GM23338 (cell line): ENCODE results near the gene ATCAY. TPM values are rescaled to one million over a fixed set of nuclear protein-coding genes. Genes with fewer than 3 reads are reported as not detected.

Experiments
- ATAC-seq: fragments of 200-7000 bp; cut with Tn5 transposase; 3 replicates; pipeline ENCODE4 v1.9.1; 2020
- DNase-seq: peaks from one replicate; pipeline ENCODE4 v3.0.0-alpha.2; 2015; ENCODE audit warnings: low spot score
- H2AFZ ChIP-seq: fragments of 200-600 bp; sonication (generic); 2 replicates; pipeline ENCODE4 v1.8.0; 2016; ENCODE audit warnings: antibody characterized with exemption, mild to moderate bottlenecking, moderate library complexity
- H3F3A ChIP-seq: fragments of 200-600 bp; sonication (generic); replicated peaks from 2 replicates; pipeline ENCODE4 v1.8.0; 2017; ENCODE audit warnings: antibody characterized with exemption, mixed run types, low read depth
- H3K27ac ChIP-seq: fragments of 200-600 bp; sonication (generic); 2 replicates; pipeline ENCODE4 v1.6.1; 2016; ENCODE audit warnings: low read depth
- H3K27me3 ChIP-seq: fragments of 200-600 bp; sonication (generic); 2 replicates; pipeline ENCODE4 v1.8.0; 2016; ENCODE audit warnings: mild to moderate bottlenecking, mixed run types, moderate library complexity; ENCODE audit not compliant: insufficient read depth
- H3K36me3 ChIP-seq: fragments of 200-600 bp; sonication (generic); 2 replicates; pipeline ENCODE4 v1.8.0; 2016; ENCODE audit warnings: mild to moderate bottlenecking; ENCODE audit not compliant: insufficient read depth
- H3K4me1 ChIP-seq: fragments of 200-600 bp; sonication (generic); 2 replicates; pipeline ENCODE4 v1.8.0; 2016; ENCODE audit warnings: mild to moderate bottlenecking, moderate library complexity; ENCODE audit not compliant: insufficient read depth
- H3K4me2 ChIP-seq: fragments of 200-600 bp; sonication (generic); 2 replicates; pipeline ENCODE4 v1.7.1; 2017; ENCODE audit warnings: mixed run types
- H3K4me3 ChIP-seq: fragments of 200-600 bp; sonication (generic); 2 replicates; pipeline ENCODE4 v1.6.1; 2016; ENCODE audit warnings: mixed run types
- H3K79me2 ChIP-seq: fragments of 200-600 bp; sonication (generic); replicated peaks from 2 replicates; pipeline ENCODE4 v1.8.0; 2017; ENCODE audit warnings: mild to moderate bottlenecking; ENCODE audit not compliant: insufficient read depth
- H3K9me2 ChIP-seq: fragments of 200-600 bp; sonication (generic); 2 replicates; pipeline ENCODE4 v1.8.0; 2017; ENCODE audit not compliant: insufficient read depth
- H4K20me1 ChIP-seq: fragments of 200-600 bp; sonication (generic); replicated peaks from 2 replicates; pipeline ENCODE4 v1.8.0; 2017; ENCODE audit warnings: mild to moderate bottlenecking; ENCODE audit not compliant: insufficient read depth
- H3K27ac Mint-ChIP-seq: 2 replicates; pipeline ENCODE4 v1.8.0; 2020; ENCODE audit warnings: inconsistent platforms, mild to moderate bottlenecking, moderate library complexity, mixed read lengths
- H3K27me3 Mint-ChIP-seq: 3 replicates; pipeline ENCODE4 v1.8.0; 2022; ENCODE audit warnings: low read depth, mild to moderate bottlenecking, moderate library complexity, mixed read lengths, inconsistent platforms; ENCODE audit not compliant: insufficient read depth, poor library complexity
- H3K36me3 Mint-ChIP-seq: 3 replicates; pipeline ENCODE4 v1.8.0; 2021; ENCODE audit warnings: low read depth, mild to moderate bottlenecking, inconsistent platforms, moderate library complexity, mixed read lengths
- H3K4me1 Mint-ChIP-seq: 3 replicates; pipeline ENCODE4 v1.8.0; 2020; ENCODE audit warnings: mild to moderate bottlenecking, inconsistent platforms, mixed read lengths
- H3K4me3 Mint-ChIP-seq: 3 replicates; pipeline ENCODE4 v1.8.0; 2021; ENCODE audit warnings: moderate library complexity, mild to moderate bottlenecking, inconsistent platforms, mixed read lengths
- H3K9me3 Mint-ChIP-seq: 3 replicates; pipeline ENCODE4 v1.8.0; 2020; ENCODE audit warnings: moderate library complexity, mild to moderate bottlenecking, inconsistent platforms, mixed read lengths
- EZH2 ChIP-seq: fragments of 200-600 bp; sonication (generic); IDR thresholded peaks from one replicate; pipeline ENCODE4 v1.8.0; 2017; ENCODE audit warnings: antibody characterized with exemption, mild to moderate bottlenecking, low read depth; ENCODE audit not compliant: unreplicated experiment
- EZH2phosphoT487 ChIP-seq: fragments of 200-600 bp; sonication (generic); IDR thresholded peaks from one replicate; pipeline ENCODE4 v1.8.1; 2018; ENCODE audit warnings: antibody characterized with exemption; ENCODE audit not compliant: unreplicated experiment
- JUNB ChIP-seq: IDR thresholded peaks from one replicate; pipeline ENCODE4 v1.6.1; 2016; ENCODE audit warnings: antibody characterized with exemption; ENCODE audit not compliant: unreplicated experiment
- NANOG ChIP-seq: IDR thresholded peaks from 2 replicates; pipeline ENCODE4 v1.6.1; 2016; ENCODE audit warnings: antibody characterized with exemption, borderline replicate concordance
- ZNF114 ChIP-seq: fragments of 250-450 bp; sonication (Bioruptor Pico); IDR thresholded peaks from 2 replicates; pipeline ENCODE4 v1.5.0; 2020; ENCODE audit warnings: mild to moderate bottlenecking, moderate library complexity
- ZNF331 ChIP-seq: fragments of 250-450 bp; sonication (Bioruptor Pico); IDR thresholded peaks from 2 replicates; pipeline ENCODE4 v1.5.0; 2020; ENCODE audit warnings: low read depth, mild to moderate bottlenecking, moderate library complexity
- ZNF462 ChIP-seq: fragments of 250-450 bp; sonication (Bioruptor Pico); IDR thresholded peaks from 2 replicates; pipeline ENCODE4 v1.5.0; 2020; ENCODE audit warnings: mild to moderate bottlenecking, moderate library complexity
- polyA plus RNA-seq: library from polyadenylated mRNA; unstranded; fragments of >200 nt; fragmentation: Nextera tagmentation; extraction: Ambion mirVana; gene quantifications from 2 replicates; pipeline ENCODE4 v1.2.1, GENCODE V29; 2016
- total RNA-seq: library from RNA; depleted of rRNA; stranded (reverse); fragments of >200 nt; shearing (Covaris generic); gene quantifications from 2 replicates; pipeline ENCODE4 v1.2.3, GENCODE V29; 2014
- TF ChIP-seq, protein P1 (sequence below), 2 experiments: fragments of 200-600 bp in 1 of 2; sonication (generic) in 1 of 2; conservative IDR thresholded peaks; 2 replicates each; pipeline versions ENCODE4 v1.5.1 to v1.6.1; 2016 to 2017; ENCODE audit warnings: antibody characterized with exemption in 2 of 2, low read depth in 2 of 2, mild to moderate bottlenecking in 2 of 2, moderate library complexity in 1 of 2

Gene ATCAY
- total and polyA plus RNA-seq, 2 experiments from 2014 or later, result 16.9 to 45.7 TPM

GRCh38 chr19:3898426-3898825 lies 17.9 kb downstream of the ATCAY start:
- Histone ChIP-seq H3K27ac (no peak overlapping the region), H3K4me2 (no peak overlapping the region), H3K27me3 (no peaks in the 10 kb centered on the region), H2AFZ (no peak overlapping the region), H3F3A (no peaks in the 10 kb centered on the region), H3K9me2 (no peaks in the 10 kb centered on the region), H4K20me1 (no peaks in the 10 kb centered on the region; the same call in 1 of the 2 replicates), H3K36me3 (peaks cover 11% of the 10 kb centered on the region), H3K4me1 (no peaks in the 10 kb centered on the region), H3K4me3 (no peak overlapping the region), H3K79me2 (no peaks in the 10 kb centered on the region)
- H3K27ac Mint-ChIP-seq, result no peak overlapping the region
- no peak for DNase-seq
- H3K36me3 Mint-ChIP-seq, result peaks cover 20% of the 10 kb centered on the region
- TF ChIP-seq NANOG (no peak), ZNF331 (CRISPR knock-in tag) (no peak), JUNB (no peak), ZNF462 (CRISPR knock-in tag) (no peak), ZNF114 (CRISPR knock-in tag) (no peak), EZH2 (no peak), EZH2phosphoT487 (no peak)
- TF ChIP-seq, protein P1, sequence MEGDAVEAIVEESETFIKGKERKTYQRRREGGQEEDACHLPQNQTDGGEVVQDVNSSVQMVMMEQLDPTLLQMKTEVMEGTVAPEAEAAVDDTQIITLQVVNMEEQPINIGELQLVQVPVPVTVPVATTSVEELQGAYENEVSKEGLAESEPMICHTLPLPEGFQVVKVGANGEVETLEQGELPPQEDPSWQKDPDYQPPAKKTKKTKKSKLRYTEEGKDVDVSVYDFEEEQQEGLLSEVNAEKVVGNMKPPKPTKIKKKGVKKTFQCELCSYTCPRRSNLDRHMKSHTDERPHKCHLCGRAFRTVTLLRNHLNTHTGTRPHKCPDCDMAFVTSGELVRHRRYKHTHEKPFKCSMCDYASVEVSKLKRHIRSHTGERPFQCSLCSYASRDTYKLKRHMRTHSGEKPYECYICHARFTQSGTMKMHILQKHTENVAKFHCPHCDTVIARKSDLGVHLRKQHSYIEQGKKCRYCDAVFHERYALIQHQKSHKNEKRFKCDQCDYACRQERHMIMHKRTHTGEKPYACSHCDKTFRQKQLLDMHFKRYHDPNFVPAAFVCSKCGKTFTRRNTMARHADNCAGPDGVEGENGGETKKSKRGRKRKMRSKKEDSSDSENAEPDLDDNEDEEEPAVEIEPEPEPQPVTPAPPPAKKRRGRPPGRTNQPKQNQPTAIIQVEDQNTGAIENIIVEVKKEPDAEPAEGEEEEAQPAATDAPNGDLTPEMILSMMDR (conservative IDR thresholded peaks at IDR 0.05; ENCODE audit: low read depth in 2 of 2), result no peak
- no peak for ATAC-seq
- peaks cover 4% of the 10 kb centered on the region for H3K27me3 Mint-ChIP-seq
- H3K4me3 Mint-ChIP-seq, result no peak overlapping the region
- H3K9me3 Mint-ChIP-seq, result peaks cover 9% of the 10 kb centered on the region
- H3K4me1 Mint-ChIP-seq, result no peaks in the 10 kb centered on the region
